Body of pancreas (tissue), 4 donors: ENCODE results near the gene WWOX.

ENCODE experiments used
- CTCF ChIP-seq, 7 experiments: fragments of 450-650 bp in 4 of 7; fragments of 200-600 bp in 3 of 7; sonication (generic) in 3 of 7; IDR thresholded peaks; one replicate each; pipeline ENCODE4 v1.5.1; 2016 to 2019; ENCODE audit warnings: antibody characterized with exemption in 7 of 7
- POLR2A ChIP-seq, 3 donors: fragments of 450-650 bp; IDR thresholded peaks; one replicate each; pipeline ENCODE4 v1.6.1; 2016; ENCODE audit warnings: antibody characterized with exemption in 3 of 3, mild to moderate bottlenecking in 2 of 3

GRCh38 chr16:78196502-78196901, 97.0 kb downstream of the WWOX start:
- TF ChIP-seq CTCF (IDR thresholded peaks at IDR 0.05) = no peak
- no peak for TF ChIP-seq POLR2A (IDR thresholded peaks at IDR 0.05)
